Progenitor cell of endocrine pancreas (in vitro differentiated cells): ENCODE results near the gene VEPH1. TPM values are rescaled to one million over a fixed set of nuclear protein-coding genes. Genes with fewer than 3 reads are reported as not detected.

ENCODE experiments used
- DNase-seq: peaks from one replicate; pipeline ENCODE4 v3.0.0; 2021; ENCODE audit warnings: low spot score; ENCODE audit not compliant: unreplicated experiment
- H3K27ac Mint-ChIP-seq: 2 replicates; pipeline ENCODE4 v1.8.0; 2021; ENCODE audit warnings: mild to moderate bottlenecking, moderate library complexity, mixed read lengths
- H3K27me3 Mint-ChIP-seq: 2 replicates; pipeline ENCODE4 v1.8.0; 2021; ENCODE audit warnings: mixed read lengths
- H3K36me3 Mint-ChIP-seq: 2 replicates; pipeline ENCODE4 v1.8.0; 2022; ENCODE audit warnings: mixed read lengths; ENCODE audit not compliant: insufficient read depth
- H3K4me1 Mint-ChIP-seq: 2 replicates; pipeline ENCODE4 v1.8.0; 2021; ENCODE audit warnings: low read depth, mixed read lengths
- H3K4me3 Mint-ChIP-seq: 2 replicates; pipeline ENCODE4 v1.8.0; 2021; ENCODE audit warnings: low read depth, mild to moderate bottlenecking, moderate library complexity, mixed read lengths
- H3K9me3 Mint-ChIP-seq: 2 replicates; pipeline ENCODE4 v1.8.0; 2021; ENCODE audit warnings: low read depth, mixed read lengths
- total RNA-seq: library from RNA; stranded (reverse); gene quantifications from 2 replicates; pipeline ENCODE4 v1.2.1, GENCODE V29; 2021
- TF ChIP-seq, protein P1 (sequence below): fragments of 200-600 bp; sonication (generic); IDR thresholded peaks from one replicate; pipeline ENCODE4 v1.5.0; 2021; ENCODE audit warnings: antibody characterized with exemption, mild to moderate bottlenecking; ENCODE audit not compliant: unreplicated experiment

The VEPH1 gene
- total RNA-seq, 1 donor from 2014 or later = 12.3 TPM

DNA sequence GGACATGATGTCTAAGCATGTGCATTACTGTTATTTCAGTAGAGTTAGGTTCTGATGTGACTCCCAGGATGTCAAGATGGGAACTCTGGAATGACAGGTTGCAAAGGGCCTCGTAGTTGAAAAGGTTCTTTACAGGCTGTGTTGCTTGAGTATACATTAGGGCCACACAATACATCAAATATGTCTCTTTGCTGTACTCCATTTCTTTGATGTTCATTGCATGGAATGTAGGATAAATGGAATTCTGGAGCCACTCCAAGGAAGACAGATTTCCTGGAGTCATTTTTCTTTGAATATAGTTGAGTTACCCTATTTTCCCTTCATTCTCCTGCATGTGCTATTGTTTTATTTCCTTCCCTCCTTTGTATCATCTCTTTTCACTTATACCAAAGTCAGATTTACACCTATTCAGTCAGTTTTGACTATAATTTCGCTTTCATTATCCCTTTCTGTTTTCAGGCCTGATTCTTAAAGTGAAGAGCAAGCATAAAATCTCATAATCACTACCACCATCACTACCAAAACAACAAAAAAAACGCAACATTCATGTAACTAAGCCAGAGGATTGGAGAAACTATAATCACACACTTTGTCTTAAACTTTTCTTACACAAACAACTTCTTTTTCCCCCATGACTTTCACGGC is 127.8 kb downstream of the VEPH1 start:
- Mint-ChIP-seq H3K9me3 (no peaks in the 10 kb centered on the region), H3K27me3 (no peaks in the 10 kb centered on the region), H3K4me1 (no peaks in the 10 kb centered on the region), H3K4me3 (no peak overlapping the region), H3K36me3 (no peaks in the 10 kb centered on the region), H3K27ac (no peak overlapping the region)
- no peak for DNase-seq
- TF ChIP-seq, protein P1, sequence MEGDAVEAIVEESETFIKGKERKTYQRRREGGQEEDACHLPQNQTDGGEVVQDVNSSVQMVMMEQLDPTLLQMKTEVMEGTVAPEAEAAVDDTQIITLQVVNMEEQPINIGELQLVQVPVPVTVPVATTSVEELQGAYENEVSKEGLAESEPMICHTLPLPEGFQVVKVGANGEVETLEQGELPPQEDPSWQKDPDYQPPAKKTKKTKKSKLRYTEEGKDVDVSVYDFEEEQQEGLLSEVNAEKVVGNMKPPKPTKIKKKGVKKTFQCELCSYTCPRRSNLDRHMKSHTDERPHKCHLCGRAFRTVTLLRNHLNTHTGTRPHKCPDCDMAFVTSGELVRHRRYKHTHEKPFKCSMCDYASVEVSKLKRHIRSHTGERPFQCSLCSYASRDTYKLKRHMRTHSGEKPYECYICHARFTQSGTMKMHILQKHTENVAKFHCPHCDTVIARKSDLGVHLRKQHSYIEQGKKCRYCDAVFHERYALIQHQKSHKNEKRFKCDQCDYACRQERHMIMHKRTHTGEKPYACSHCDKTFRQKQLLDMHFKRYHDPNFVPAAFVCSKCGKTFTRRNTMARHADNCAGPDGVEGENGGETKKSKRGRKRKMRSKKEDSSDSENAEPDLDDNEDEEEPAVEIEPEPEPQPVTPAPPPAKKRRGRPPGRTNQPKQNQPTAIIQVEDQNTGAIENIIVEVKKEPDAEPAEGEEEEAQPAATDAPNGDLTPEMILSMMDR = no peak

DNA sequence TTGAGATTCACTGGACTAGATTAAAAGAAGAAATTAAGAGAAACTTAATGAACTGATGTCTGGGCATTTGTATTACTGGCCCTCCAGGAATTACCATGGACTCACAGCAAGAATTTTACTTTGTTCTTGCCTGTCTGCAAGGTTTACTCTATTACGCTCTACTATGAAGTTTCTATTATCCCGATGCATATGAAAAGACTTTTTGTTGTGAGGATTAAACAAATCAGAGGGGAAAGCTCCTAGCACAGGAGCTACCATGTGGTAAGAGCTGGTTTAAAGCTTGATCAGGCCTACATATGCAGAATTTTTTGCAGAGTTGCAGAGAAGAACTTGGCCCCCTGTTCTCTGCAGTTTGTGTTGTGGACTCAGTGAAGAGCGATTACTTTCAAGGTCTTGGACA is 128.3 kb downstream of the VEPH1 start:
- no peak overlapping the region for H3K27ac Mint-ChIP-seq
- TF ChIP-seq, protein P1 = no peak
- no peaks in the 10 kb centered on the region for H3K27me3 Mint-ChIP-seq
- H3K4me1 Mint-ChIP-seq = no peaks in the 10 kb centered on the region
- H3K4me3 Mint-ChIP-seq = no peak overlapping the region
- DNase-seq = no peak
- H3K9me3 Mint-ChIP-seq = no peaks in the 10 kb centered on the region
- no peaks in the 10 kb centered on the region for H3K36me3 Mint-ChIP-seq

DNA sequence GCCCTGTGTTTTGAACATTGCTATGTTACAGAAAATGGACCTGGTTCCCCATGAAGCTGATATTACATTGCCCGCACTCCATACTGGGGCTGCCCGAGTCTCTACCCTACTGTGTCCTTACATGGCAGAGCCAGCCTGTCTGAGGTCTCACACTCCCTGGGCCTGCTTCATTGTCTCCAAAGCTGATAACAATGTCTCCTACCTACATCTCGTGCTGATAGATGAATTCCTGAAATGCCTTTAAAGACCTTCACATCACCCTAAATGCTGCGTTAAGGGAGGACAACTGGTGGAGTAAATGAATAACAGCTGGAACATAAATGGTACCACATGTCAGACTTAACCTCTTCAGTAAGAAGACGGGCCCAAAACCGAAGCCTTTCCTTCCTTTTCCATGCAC is 129.4 kb downstream of the VEPH1 start:
- TF ChIP-seq, protein P1 = no peak
- no peak for DNase-seq
- H3K4me1 Mint-ChIP-seq = no peaks in the 10 kb centered on the region
- no peaks in the 10 kb centered on the region for H3K27me3 Mint-ChIP-seq
- no peak overlapping the region for H3K4me3 Mint-ChIP-seq
- H3K9me3 Mint-ChIP-seq = no peaks in the 10 kb centered on the region
- no peaks in the 10 kb centered on the region for H3K36me3 Mint-ChIP-seq
- H3K27ac Mint-ChIP-seq = no peak overlapping the region

DNA sequence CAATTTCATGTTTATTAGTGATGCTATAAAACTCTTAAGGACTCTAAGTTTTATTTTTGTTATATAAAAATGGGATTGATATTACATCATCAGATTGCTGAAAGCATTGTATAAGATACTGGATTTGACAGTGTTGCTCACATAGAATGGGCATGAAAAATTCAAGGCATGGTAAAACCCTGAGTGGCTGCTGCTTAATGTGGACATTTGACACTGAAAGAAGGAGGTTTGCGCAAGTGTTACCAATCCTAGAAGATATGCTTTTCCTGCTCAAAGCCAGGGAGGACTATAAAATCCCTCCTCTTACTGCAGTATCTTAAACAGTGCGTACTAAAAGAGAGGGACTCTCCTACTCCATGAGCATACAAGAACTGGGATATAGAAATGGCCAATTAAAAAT is 132.3 kb downstream of the VEPH1 start:
- Mint-ChIP-seq H3K4me1 (no peaks in the 10 kb centered on the region), H3K4me3 (no peak overlapping the region), H3K27ac (no peak overlapping the region), H3K36me3 (no peaks in the 10 kb centered on the region), H3K9me3 (no peaks in the 10 kb centered on the region), H3K27me3 (no peaks in the 10 kb centered on the region)
- TF ChIP-seq, protein P1 = no peak
- no peak for DNase-seq

DNA sequence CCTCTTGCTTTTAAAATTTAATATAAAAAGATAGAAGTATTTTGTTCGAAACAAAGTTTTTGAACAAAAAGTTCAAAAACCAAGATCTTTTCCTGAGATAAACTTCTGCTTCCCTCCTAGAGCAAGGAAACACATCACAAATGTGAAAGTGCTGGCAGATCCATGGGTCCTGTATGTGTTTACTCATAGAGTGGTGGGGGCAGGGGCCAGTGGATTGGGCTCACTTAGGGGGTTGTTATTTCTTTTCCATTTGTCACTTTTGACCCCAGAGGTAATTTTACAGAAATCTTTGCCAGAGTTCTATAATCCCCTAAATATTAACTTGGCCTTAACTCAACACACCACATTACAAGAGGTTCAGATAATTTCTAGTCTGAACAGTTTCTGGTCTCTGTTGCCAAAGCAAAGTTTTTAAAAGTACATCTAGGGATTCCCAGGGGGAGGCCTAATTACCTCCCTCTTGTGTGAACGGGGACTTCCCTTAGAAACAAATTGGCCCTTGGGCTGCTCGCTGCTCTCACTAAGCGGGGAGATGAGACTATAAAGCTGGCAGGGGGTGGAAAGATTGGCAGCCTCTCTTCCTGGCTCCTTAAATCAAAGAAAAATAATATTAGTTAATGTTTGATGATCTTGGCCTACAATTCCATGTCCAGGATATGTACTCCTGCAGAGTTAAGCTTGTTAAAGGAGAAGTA is 133.3 kb downstream of the VEPH1 start:
- no peak for DNase-seq
- no peak overlapping the region for H3K4me3 Mint-ChIP-seq
- no peaks in the 10 kb centered on the region for H3K27me3 Mint-ChIP-seq
- H3K4me1 Mint-ChIP-seq = no peaks in the 10 kb centered on the region
- no peaks in the 10 kb centered on the region for H3K9me3 Mint-ChIP-seq
- H3K27ac Mint-ChIP-seq = no peak overlapping the region
- TF ChIP-seq, protein P1 = no peak
- H3K36me3 Mint-ChIP-seq = no peaks in the 10 kb centered on the region
